ENCODE data around the gene IRAK4.

The IRAK4 gene

GRCh38 chr12:43776498-43776897 is 17.7 kb downstream of the IRAK4 start:
- peak; percentile 22 for DNase-seq

- DNase-seq = no peak
Observed at GRCh38 chr12:43786899-43787693, 28.3 kb downstream of the IRAK4 start.

- no peak for DNase-seq
Observed at GRCh38 chr12:43789941-43790340, 31.2 kb downstream of the IRAK4 start.

DNA sequence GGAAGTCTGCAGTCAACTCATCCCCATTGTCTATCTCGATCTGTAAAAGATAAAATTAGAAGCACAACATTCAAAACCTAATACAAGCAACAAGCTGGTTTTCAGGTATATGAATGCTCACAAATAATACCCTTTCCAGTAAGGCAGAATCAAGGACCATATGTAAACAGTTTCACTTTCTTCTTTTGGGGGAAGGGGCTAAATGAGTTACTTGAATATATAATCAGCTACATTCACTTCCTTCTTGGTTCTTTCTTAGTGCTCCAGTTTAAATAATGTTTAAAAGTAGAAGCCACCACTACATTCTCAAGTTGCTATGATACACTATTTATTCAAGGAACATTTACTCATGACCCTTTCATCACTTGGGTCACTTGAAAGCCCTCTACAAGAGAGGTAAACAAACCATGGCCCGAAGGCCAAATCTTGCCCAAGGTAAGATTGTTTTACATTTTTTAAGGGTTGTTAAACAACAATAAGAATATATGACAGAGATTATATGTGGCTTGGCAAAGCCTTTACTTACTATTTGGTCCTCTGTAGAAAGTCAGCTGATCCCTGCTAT is 37.0 kb downstream of the IRAK4 start:
- DNase-seq = no peak

GRCh38 chr12:43797561-43798217 is 38.9 kb downstream of the IRAK4 start:
- DNase-seq = no peak

DNA sequence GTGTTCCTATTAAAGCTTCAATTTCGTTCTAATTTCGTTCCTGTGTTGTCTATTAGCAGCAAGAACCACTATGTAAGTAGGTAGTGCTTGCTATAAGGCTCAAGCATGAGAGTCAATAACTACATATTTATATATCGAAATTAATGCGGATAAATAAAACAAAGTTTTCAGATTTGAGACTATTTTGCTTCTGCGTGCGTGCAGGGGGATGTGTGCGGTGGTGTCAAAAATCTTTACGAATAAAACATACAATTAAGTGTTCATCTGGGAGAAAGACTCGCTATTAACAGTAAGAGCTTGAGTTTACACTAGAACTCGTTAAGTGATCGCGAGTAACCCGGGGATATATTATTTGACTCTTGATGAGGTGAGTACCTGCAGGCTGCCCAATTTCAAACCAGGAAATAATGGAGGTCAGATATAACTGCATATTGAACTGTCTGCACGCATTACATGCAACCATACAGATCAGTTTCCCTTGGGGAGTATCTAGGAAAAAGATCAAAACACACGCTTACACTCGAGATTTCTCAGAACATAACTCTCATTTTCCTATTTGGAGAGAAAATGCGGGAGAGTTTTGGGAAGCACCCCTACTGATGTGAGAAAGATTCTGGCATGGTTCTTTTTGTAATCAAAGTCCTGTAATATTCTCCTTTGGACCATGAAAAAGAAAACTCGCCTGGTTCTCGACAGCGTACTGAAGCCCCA is 46.6 kb downstream of the IRAK4 start:
- DNase-seq = peak; percentile 26

- DNase-seq = peak; percentile 91
Observed at GRCh38 chr12:43805860-43806736, 47.3 kb downstream of the IRAK4 start, which contains the start of gene TWF1. TSS of gene TWF1 (minus strand) at chr12:43806317. CDS start at chr12:43806245, 72 bp downstream.

DNA sequence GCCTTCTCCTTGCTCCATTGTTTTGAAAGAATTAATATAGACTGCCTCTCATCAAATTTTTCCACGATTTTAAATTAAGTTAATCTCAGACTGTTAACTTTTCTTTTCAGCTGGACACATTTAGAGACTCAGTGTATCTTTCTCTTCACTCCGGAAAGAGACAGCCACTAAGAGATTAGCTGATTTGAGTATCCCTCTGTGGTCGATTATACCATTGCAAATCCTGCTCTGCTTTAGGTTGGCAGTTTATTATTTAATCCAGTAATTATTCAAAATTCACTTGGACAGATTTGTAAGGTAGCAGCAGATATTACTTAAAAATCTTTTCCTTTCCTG is 48.0 kb downstream of the IRAK4 start:
- no peak for DNase-seq

GRCh38 chr12:43807386-43807785 is 48.6 kb downstream of the IRAK4 start:
- DNase-seq = no peak

DNA sequence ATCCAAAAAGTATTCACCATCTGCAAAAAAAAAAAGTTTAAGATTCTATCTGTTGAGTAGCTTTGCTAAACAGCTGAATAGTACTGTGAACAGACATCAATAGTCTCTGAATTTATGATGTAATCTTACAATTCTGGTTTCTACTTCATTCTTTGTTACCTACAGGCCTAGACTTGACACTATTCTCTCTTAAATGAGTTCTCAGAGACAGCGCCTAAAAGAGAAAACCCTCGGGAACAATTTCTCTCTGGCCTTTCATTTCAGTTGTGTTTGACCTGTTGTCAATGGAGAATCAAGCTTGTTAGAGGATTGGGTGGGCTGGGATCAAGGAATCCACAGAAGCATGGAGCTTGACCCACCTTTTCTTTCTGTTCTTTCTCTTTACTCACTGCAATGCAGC is 53.3 kb downstream of the IRAK4 start:
- no peak for DNase-seq

DNA sequence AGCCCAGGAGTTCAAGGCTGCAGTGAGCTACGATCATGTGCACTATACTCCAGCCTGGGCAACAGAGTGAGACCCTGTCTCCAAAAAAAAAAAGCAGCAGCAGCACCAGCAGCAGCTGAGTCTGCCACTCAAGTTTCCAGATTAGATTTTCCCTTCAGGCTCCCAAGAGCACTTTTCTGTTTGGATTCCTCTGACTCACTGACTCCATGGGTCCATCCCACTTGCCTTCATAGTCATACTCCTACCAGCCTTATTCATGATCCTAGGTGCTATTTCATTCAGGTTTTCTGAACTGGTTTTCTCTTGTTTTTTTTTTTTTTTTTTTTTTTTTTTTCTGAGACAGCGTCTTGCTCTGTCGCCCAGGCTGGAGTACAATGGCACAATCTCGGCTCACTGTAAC is 54.2 kb downstream of the IRAK4 start:
- no peak for DNase-seq

DNA sequence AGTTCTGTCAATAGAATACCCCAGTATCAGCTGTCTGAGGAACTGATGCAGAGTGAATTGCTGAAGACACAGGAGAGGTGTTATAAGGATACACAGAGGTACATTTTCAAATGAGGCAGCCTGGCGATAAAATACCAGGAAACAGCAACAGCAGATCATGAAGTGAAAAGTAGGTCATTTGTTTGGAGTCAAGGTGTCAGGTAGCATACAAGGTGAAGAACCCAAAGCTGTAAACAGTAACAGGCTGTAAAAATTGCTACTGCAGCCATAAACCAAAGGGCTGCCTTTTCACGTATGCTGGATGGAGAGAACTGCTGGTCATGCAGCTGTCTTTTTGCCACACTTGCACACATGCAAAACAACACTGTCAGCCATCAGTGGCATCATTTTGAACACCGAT is 56.7 kb downstream of the IRAK4 start:
- DNase-seq = no peak

GRCh38 chr12:43816168-43816567 is 57.4 kb downstream of the IRAK4 start:
- DNase-seq = peak; percentile 30

DNA sequence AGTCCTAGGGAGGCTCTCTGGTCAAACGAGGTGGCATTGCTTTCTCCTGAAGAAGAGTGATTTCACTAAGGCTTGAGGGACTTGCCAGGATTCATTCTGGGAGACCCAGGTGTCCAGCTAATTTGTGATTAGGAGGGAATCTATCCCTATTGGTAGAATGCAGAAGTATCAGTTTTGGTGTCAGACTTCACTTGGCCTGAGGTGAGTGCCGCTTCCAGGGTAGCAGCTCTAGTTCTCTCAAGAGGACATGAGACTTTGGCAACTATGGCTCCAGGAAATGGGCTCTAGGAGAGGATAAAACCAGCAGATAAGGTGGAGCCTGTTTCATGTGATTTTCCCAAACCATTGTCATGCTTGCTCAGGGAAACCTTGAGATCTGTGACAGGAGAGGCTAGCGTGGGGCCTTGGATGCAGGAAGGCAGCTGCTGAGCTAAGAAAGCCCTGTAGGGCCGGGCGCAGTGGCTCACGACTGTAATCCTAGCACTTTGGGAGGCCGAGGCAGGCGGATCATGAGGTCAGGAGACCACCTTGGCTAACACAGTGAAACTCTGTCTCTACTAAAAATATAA is 65.5 kb downstream of the IRAK4 start:
- DNase-seq = no peak

DNA sequence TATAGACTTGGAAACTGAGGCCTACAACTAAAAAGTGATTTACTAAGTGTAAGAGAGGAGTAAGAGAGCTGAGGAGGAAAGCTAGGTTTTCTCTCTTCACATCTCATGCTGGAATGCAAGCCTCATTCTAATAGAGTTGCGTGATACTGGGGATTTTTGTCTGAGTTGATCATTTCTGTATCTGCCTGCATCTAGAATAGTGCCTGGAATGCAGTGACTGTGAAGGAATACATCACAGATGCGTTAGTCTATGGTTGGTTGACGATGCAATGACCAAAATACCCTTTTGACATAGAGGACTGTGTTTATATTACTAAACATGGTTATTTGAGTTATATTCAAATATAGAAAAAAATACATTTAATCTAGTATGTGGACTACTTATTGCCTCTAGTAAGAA is 67.9 kb downstream of the IRAK4 start:
- no peak for DNase-seq

DNA sequence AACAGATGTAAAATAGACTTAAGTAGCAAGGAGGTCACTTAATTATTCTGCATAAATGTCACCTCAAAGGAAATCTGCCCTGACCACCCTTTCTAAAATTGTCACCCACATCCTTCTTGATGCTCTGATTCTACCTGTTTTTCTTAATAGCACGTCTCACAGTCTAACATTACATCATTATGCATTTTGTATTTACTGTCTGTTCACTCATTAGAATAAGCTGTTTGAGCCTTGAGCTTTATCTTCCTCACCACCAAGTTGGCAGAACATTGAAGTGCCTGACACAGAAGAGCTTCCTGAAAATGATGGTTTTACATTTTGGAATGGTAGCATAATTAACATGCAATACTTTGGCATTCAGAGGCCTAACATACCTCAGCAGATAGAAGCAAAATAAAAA is 68.3 kb downstream of the IRAK4 start:
- no peak for DNase-seq

- DNase-seq = peak; percentile 28
Observed at GRCh38 chr12:43832463-43833168, 73.9 kb downstream of the IRAK4 start.

GRCh38 chr12:43835264-43835655 is 76.5 kb downstream of the IRAK4 start:
- DNase-seq = peak; percentile 3

DNA sequence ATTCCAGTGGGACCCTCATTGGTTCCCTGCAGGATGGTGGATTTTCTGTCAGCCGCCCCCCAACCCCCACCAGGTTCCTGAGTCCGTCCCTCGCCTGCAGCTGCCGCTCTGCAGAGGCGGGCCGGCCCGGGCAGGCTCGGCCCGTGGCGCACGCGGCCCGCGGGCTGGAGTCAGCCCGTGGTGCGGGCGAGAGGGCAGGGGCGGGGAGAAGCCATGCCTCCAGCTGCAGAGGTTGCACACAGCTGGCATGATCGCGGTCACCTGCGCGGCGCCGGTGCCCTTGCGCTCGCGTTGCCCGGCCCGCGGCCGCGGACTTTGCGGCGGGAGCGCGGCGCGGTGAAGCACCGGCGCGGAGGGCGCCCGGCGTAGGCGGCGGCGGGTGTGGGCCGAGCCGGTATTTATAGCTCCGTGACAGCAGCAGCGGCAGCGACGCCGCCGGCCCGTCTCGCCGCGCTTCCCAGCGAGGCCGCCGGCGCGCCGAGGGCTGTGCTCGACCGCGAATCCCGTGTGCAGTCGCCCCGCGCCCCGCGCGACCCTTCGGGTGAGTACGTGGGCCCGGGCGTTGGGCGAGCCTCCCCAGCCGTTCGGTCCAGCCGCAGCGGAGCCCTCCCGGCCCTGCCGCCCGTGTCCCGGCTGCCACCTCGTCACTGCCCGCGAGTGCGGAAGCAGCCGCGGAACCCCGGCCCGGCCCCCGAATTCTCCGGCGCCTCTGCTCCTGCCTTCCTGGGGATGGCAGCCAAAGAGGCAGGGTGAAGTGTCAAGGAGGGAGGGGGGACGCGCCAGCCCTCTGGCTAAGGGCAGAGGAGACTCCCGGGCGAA is 77.1 kb downstream of the IRAK4 start, which contains the start of gene TMEM117:
Gene TMEM117 (plus strand): TSS at position 426 of the 819 bp plus-strand sequence.
- DNase-seq = peak; percentile 61

- peak; percentile 3 for DNase-seq
Observed at GRCh38 chr12:43836475-43836989, 77.8 kb downstream of the IRAK4 start.

Measured in activated CD4-positive, alpha-beta T cell treated with anti-CD3 and anti-CD28 coated beads, Interleukin-10, Interleukin-2, amounts not matched to agents 100 ng/mL and 50 ng/mL, durations not matched to agents 16 hours and 8 hours (primary cell).